Hepatocyte (in vitro differentiated cells): ENCODE results near the gene HLA-F. TPM values are rescaled to one million over a fixed set of nuclear protein-coding genes. Genes with fewer than 3 reads are reported as not detected.

ENCODE experiments used
- DNase-seq: peaks from one replicate; pipeline ENCODE4 v3.0.0-alpha.2; 2016; ENCODE audit warnings: low spot score
- H2AFZ ChIP-seq: fragments of 200-600 bp; sonication (generic); 2 replicates; pipeline ENCODE4 v1.6.0; 2016; ENCODE audit warnings: antibody characterized with exemption, mild to moderate bottlenecking
- H3K27ac ChIP-seq: fragments of 200-600 bp; sonication (generic); 2 replicates; pipeline ENCODE4 v1.5.1; 2016; ENCODE audit warnings: mild to moderate bottlenecking
- H3K27me3 ChIP-seq: fragments of 200-600 bp; sonication (generic); 2 replicates; pipeline ENCODE4 v1.6.1; 2016
- H3K36me3 ChIP-seq: fragments of 200-600 bp; sonication (generic); replicated peaks from 2 replicates; pipeline ENCODE4 v1.5.1; 2016; ENCODE audit warnings: low read depth; ENCODE audit not compliant: insufficient read depth
- H3K4me1 ChIP-seq: fragments of 200-600 bp; sonication (generic); 2 replicates; pipeline ENCODE4 v1.5.1; 2016; ENCODE audit warnings: mild to moderate bottlenecking, moderate library complexity; ENCODE audit not compliant: insufficient read depth
- H3K4me2 ChIP-seq: fragments of 200-600 bp; sonication (generic); 2 replicates; pipeline ENCODE4 v1.6.0; 2016
- H3K4me3 ChIP-seq: fragments of 200-600 bp; sonication (generic); 2 replicates; pipeline ENCODE4 v1.5.1; 2016; ENCODE audit warnings: mild to moderate bottlenecking
- H3K79me2 ChIP-seq: fragments of 200-600 bp; sonication (generic); 2 replicates; pipeline ENCODE4 v1.6.0; 2017; ENCODE audit warnings: mild to moderate bottlenecking
- H3K9me2 ChIP-seq: fragments of 200-600 bp; sonication (generic); replicated peaks from 2 replicates; pipeline ENCODE4 v1.6.0; 2017; ENCODE audit warnings: mild to moderate bottlenecking; ENCODE audit not compliant: insufficient read depth
- H3K9me3 ChIP-seq: fragments of 200-600 bp; sonication (generic); 2 replicates; pipeline ENCODE4 v1.5.1; 2016; ENCODE audit warnings: low read depth, mild to moderate bottlenecking
- H4K20me1 ChIP-seq: fragments of 200-600 bp; sonication (generic); 2 replicates; pipeline ENCODE4 v1.6.0; 2016; ENCODE audit warnings: mild to moderate bottlenecking; ENCODE audit not compliant: insufficient read depth, poor library complexity, severe bottlenecking
- CTCF ChIP-seq: fragments of 200-600 bp; sonication (generic); IDR thresholded peaks from 2 replicates; pipeline ENCODE4 v1.5.1; 2016; ENCODE audit warnings: antibody characterized with exemption, mild to moderate bottlenecking; ENCODE audit not compliant: poor library complexity
- EZH2 ChIP-seq: fragments of 200-600 bp; sonication (generic); IDR thresholded peaks from 2 replicates; pipeline ENCODE4 v1.6.1; 2016; ENCODE audit warnings: antibody characterized with exemption, mild to moderate bottlenecking, borderline replicate concordance
- EZH2phosphoT487 ChIP-seq: fragments of 200-600 bp; sonication (generic); IDR thresholded peaks from one replicate; pipeline ENCODE4 v1.6.1; 2018; ENCODE audit warnings: antibody characterized with exemption, mild to moderate bottlenecking, low read depth, moderate library complexity; ENCODE audit not compliant: unreplicated experiment, severe bottlenecking
- WGBS: methylation state at CpG from one replicate; pipeline ENCODE4 v1.1.6; 2016; ENCODE audit warnings: low lambda C conversion rate; ENCODE audit errors: missing lambda C conversion rate; 5-methylcytosine and 5-hydroxymethylcytosine counted together
- polyA plus RNA-seq: library from polyadenylated mRNA; unstranded; fragments of >200 nt; fragmentation: Nextera tagmentation; extraction: Ambion mirVana; gene quantifications from 2 replicates; pipeline ENCODE4 v1.2.1, GENCODE V29; 2016
- total RNA-seq: library from RNA; depleted of rRNA; stranded (reverse); fragments of >200 nt; gene quantifications from 2 replicates; pipeline ENCODE4 v1.2.3, GENCODE V29; 2014

HLA-F gene
- total and polyA plus RNA-seq, 2 experiments from 2014 or later = 7.6 to 8.8 TPM

GRCh38 chr6:29734046-29735018 lies 11.1 kb downstream of the HLA-F start:
- WGBS = 85% methylated on average over 3 of the region's 3 CpGs
- no peak overlapping the region for H2AFZ ChIP-seq
- H3K36me3 ChIP-seq = no peaks in the 10 kb centered on the region
- no peak for TF ChIP-seq EZH2
- H3K4me2 ChIP-seq = no peak overlapping the region
- H3K27me3 ChIP-seq = peaks cover 6% of the 10 kb centered on the region
- H3K4me1 ChIP-seq = no peaks in the 10 kb centered on the region
- H3K4me3 ChIP-seq = no peak overlapping the region
- no peaks in the 10 kb centered on the region for H3K9me3 ChIP-seq
- no peaks in the 10 kb centered on the region for H3K9me2 ChIP-seq
- no peak for DNase-seq
- H4K20me1 ChIP-seq = no peaks in the 10 kb centered on the region
- H3K79me2 ChIP-seq = no peaks in the 10 kb centered on the region
- no peak overlapping the region for H3K27ac ChIP-seq

GRCh38 chr6:29736563-29736962 lies 13.3 kb downstream of the HLA-F start:
- H3K4me1 ChIP-seq = no peaks in the 10 kb centered on the region
- no peak overlapping the region for H2AFZ ChIP-seq
- H3K4me2 ChIP-seq = no peak overlapping the region
- no peaks in the 10 kb centered on the region for H3K9me3 ChIP-seq
- H4K20me1 ChIP-seq = no peaks in the 10 kb centered on the region
- no peaks in the 10 kb centered on the region for H3K9me2 ChIP-seq
- TF ChIP-seq CTCF = no peak
- no peak for TF ChIP-seq EZH2
- no peak for TF ChIP-seq EZH2phosphoT487
- DNase-seq = no peak
- no peaks in the 10 kb centered on the region for H3K79me2 ChIP-seq
- no peaks in the 10 kb centered on the region for H3K27me3 ChIP-seq
- 51% methylated on average over 2 of the region's 2 CpGs for WGBS
- no peak overlapping the region for H3K27ac ChIP-seq
- no peaks in the 10 kb centered on the region for H3K36me3 ChIP-seq
- H3K4me3 ChIP-seq = no peak overlapping the region

GRCh38 chr6:29737707-29738630 lies 14.7 kb downstream of the HLA-F start:
- Histone ChIP-seq H3K4me3 (no peak overlapping the region), H3K27me3 (no peaks in the 10 kb centered on the region), H4K20me1 (no peaks in the 10 kb centered on the region), H3K79me2 (no peaks in the 10 kb centered on the region), H3K4me2 (no peak overlapping the region), H3K27ac (no peak overlapping the region), H2AFZ (no peak overlapping the region), H3K36me3 (no peaks in the 10 kb centered on the region), H3K4me1 (no peaks in the 10 kb centered on the region), H3K9me2 (no peaks in the 10 kb centered on the region), H3K9me3 (no peaks in the 10 kb centered on the region)
- TF ChIP-seq EZH2 = no peak
- TF ChIP-seq CTCF = peak; percentile 64
- WGBS = 40% methylated on average over 9 of the region's 9 CpGs
- DNase-seq = peak; percentile 83
